Measurements from ENCODE around the gene SORCS2.

DNA sequence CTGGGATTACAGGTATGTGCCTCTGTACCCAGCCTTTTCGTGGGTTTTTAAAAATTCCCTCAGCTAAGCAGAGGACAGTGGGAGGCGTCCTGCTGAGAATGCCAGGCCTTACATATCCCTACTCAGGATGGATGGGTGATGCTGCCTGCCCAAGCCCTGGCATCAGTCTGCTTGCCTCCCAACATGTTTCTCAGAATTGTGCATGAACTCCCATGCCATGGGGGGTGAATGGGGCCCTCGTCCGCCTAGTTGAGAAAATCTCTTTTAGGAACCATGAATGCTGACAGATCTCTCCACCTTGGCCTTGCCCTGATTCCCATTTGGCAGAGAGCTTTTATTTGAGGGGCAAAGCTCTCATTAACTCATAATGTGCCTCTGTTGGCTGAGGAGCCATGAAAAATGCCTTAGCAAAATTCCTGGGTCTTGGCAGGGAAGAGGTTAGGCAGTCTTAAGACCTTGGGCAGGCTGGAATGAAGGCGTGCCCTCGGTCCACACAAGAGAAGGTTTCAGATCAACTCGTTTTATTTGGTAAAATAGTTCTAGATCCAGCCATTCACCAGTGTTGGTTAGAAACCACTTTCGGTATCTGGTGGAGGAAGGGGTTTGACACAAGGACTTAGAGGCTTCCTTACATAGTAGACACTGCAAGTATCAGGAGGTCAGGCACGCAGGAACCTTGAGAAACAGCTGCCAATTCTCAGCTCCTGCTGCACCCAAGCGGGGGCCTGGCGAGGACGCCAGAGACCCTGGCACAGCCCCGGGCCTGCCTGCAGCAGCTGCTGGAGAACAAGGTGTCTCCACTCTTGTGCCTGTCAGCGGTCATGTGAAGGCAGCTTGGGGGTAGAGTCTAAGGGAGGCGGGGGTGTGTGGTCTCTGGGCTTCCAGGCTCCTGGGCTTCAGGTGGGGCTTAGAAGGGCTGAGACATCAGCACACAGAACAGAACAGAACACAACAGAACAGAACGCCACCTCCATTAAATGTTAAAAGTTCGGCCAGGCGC, 435.2 kb downstream of the SORCS2 start:
- TF ChIP-seq, protein P1, sequence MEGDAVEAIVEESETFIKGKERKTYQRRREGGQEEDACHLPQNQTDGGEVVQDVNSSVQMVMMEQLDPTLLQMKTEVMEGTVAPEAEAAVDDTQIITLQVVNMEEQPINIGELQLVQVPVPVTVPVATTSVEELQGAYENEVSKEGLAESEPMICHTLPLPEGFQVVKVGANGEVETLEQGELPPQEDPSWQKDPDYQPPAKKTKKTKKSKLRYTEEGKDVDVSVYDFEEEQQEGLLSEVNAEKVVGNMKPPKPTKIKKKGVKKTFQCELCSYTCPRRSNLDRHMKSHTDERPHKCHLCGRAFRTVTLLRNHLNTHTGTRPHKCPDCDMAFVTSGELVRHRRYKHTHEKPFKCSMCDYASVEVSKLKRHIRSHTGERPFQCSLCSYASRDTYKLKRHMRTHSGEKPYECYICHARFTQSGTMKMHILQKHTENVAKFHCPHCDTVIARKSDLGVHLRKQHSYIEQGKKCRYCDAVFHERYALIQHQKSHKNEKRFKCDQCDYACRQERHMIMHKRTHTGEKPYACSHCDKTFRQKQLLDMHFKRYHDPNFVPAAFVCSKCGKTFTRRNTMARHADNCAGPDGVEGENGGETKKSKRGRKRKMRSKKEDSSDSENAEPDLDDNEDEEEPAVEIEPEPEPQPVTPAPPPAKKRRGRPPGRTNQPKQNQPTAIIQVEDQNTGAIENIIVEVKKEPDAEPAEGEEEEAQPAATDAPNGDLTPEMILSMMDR (IDR thresholded peaks at IDR 0.05), result no peak
- no peak for TF ChIP-seq EZH2 (IDR thresholded peaks at IDR 0.05; ENCODE audit: borderline replicate concordance, insufficient read depth, low read depth, low read length, poor library complexity, severe bottlenecking)
